Ureter (tissue), 1 donor: ENCODE results near the gene CD151. TPM values are rescaled to one million over a fixed set of nuclear protein-coding genes. Genes with fewer than 3 reads are reported as not detected.
A peak's percentile ranks its signal among the peaks of the same experiment; 100 is the strongest.

Experiments used
- DNase-seq: peaks from one replicate; pipeline ENCODE4 v3.0.0-alpha.2; 2020; ENCODE audit warnings: low spot score
- total RNA-seq: library from RNA; stranded (reverse); gene quantifications from one replicate; pipeline ENCODE4 v1.2.4, GENCODE V29; 2023
- donor health status: DM: yes; HTN: yes; CAD: no.

The CD151 gene
- total RNA-seq = 241 TPM

DNA sequence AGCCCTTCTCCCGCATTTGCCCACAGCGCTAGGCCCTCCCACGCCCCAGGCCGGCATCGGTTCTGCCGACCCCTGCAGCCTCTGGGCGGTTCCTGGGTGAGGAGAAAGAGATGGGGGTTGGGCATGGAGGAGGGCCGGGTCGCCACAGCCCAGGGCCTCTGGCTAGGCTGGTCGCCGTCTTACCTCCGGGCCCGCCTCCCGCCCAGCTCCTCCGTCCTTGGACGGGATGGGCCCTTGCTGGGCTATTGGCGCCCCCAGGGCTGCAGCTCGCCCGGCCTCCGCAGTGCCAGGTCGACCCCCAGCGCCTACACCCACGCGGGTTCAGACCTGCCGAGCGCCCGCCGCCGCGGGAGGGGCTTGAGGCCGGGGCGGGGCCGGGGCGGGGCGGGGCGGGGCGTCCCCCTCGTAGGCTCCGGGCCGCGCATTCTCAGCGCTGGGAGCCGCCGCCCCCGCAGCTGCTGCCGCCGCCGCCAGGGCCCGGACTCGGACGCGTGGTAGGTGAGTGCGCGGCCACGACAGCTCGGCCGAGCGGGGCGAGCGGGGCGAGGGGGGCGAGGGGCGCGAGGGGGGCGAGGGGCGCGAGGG, at the start of gene CD151:
CD151 (plus strand) TSS at position 424 of the 585 bp plus-strand sequence. CDS start 3,118 bp downstream, outside the sequence.
- DNase-seq = no peak

DNA sequence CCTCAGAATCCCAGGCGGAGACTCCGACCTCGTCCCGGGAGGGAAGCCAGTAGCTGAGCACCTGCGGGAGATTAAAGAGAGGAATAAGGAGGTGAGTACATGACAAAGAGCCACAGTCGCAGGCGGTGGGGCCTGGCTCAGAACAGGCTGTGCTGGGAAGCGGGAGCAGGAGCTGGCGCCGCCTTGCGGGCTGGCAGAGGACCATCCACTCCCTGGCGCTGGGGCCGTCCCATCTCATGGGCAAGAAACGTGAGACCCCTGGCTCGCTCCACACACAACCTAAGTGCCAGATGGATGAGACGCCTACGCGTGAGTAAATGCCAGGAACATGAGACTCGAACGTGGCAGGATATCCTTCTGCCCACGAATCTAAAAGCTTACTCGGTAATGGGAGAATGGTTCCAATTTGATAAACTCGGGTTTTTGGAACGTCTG, 49.2 kb upstream of the CD151 start:
- no peak for DNase-seq

DNA sequence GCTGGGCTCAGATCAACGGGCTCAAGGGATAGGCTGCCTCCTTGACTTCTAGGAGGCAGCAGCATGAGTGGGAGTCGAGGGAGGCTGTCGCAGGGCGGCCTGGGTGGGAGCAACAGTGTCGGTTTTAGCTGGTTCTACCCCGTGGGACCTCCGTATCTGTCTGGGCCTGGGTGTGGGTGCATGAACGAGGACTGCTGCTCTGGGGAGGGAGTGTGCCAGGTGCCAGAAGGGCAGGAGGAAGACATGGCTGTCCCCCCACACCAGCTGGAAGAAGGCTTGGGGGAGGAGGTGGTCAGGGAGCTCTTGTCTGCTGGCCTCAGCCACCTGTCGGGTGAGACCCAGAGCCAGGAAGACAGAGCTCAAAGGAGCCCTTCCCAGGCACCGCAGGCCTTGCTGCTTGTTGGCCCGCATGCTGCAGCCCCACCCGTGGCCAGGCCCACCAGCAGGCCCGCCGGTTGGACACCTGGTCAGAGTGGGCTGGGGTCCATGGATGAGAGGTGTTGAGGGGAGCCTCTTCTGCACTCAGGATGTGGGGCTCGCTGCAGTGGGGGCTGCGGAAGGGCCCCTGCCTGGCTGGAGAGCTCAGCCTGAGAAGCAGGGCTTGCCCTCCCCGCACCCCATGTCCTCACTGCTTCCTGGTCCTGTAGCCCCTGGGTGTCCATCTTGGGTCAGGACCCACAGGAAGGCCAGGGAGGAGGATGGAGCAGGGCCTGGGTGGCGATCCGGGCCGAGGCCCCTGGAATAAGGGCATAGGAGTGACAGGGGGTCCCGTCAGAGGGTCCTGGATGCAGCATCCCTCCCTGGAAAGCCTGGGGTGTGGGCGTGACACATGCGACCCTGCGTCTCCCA, 46.3 kb upstream of the CD151 start:
- DNase-seq = no peak

DNA sequence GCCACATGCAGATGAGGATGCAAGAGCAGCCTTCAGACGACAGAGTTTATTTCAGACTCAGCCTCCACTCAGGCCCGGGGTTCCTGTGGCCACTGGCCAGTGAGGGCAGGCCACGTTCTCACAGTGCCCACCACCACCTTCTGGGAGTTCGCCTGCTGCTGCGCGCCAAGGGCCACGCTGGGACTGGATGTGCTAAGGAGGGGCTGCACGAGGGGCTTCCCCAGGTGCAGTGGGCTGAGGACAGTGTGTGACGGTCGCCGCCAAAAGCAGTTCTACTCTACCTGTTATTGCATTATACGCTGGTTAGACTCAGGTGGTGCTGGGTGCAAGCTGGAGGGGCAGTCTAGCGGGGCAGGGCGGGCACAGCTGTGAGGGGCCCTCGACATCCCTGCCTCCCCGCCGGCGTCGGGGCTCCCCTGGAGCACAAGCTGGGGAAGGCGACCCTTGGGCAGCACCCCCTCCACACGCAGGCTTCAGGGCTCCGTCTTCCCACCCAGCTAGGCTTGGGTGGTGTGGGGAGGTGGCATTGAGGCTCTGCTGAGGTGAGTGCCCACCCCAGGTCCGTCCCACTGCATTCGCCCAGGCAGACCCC, 45.6 kb upstream of the CD151 start:
- DNase-seq = no peak

DNA sequence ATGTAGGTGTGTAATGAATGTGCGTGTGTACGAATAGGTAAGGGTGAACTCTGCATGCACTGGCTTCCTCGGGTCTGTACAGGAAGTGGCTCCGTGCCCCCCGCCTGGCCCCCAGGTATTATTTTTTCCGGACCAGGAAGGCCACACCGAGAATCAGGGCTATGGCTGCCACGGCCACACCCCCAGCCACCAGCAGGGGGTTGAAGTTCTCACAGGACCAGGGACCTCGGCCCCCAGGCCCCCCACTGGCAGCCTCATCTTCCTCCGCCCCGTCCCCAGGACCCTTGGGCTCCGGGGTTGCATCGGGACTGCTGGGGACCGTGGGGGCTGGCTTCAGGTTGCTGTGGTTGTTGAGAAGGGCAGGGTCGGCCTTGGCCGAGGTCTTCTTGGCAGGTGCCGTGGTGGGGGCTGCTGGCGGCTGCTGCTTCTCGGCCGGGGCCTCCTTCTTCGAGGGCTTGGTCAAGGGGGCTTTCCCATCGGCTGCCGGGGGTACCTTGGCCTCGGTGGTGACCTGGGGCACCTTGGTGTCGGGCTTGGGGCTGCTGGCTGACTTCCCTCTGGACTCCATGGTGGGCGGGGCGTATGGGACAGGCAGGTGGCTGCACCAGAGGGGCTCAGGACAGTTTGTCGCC, 44.6 kb upstream of the CD151 start:
- no peak for DNase-seq

DNA sequence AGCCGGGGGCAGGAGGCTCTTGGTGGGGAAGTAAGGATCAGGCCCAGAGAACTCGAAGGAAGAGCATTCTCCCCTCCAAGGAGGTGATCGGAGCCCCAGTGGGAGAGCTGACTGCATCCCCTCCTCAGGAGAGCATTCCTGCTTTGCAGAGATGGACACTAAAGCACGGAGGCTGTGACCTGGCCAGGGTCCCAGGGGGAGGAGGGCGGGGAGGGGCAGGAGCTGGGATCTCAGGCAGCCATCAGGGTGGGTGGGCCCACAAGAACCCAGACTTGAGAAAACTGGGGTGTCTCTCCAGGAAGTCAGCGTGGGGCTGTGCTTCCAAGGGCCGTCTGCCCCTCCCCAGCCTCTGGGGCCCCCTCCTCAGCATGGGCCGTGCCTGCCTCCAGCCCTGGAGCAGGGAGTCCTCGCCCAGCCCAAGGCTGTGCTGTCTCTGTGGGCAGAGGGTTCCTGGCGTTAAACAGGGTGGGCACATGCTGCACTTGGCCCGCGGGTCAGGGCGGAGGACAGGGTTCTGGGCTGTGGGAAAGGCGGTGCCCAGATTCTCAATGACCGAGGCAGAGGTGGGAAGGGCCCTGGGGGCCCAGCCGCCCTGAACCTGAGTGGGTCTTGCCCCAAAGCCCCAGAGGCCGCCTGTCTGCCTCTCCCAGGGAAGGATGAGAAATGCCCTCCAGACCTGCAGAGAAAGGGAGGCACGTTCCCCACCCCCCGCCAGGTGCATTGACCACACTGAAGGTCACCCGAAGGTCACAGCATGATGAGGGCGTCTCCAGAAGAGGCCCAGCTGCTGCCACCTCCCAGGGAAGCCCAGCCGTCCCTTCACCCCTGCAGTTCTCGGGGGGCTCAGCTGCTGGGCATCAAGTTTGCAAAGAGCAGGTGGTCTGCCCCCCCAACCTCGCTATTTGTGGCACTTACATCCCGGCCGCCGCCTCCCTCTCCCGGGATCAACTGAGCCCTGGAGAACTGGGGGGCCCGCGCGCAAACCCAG, 43.5 kb upstream of the CD151 start:
- DNase-seq = no peak

GRCh38 chr11:789943-790342, 42.8 kb upstream of the CD151 start, which contains the start of gene CEND1:
Gene CEND1 (minus strand): TSS chr11:790090. CDS start chr11:788576, 1,514 bp downstream.
- no peak for DNase-seq

GRCh38 chr11:790721-791564, 41.8 kb upstream of the CD151 start:
- DNase-seq = no peak

- DNase-seq = no peak
Measured at GRCh38 chr11:791658-792534, 40.9 kb upstream of the CD151 start.

- no peak for DNase-seq
Measured at GRCh38 chr11:792535-792821, 40.3 kb upstream of the CD151 start.

GRCh38 chr11:792873-793272, 39.9 kb upstream of the CD151 start:
- DNase-seq = no peak

DNA sequence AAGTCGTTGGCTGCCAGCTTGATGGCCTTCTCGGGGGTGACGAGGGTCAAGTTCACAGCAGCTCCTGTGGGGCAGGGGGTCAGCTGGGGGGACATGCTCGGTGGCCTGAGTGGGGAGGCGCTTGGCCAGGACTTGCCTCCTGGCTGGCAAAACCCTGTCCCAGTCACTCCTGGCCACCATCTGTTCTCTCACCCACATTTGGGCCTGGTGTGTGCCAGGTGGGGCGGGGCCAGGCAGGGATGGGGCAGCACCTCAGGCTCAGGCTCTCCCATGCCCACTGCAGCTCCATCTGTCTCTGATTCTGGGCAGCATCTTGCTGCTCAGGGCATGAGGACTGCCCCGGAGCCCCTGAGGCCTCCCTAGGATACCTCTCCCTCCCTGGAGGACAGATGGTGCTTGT, 39.2 kb upstream of the CD151 start:
- DNase-seq = no peak

- no peak for DNase-seq
Measured at GRCh38 chr11:794013-794765, 38.6 kb upstream of the CD151 start.

- no peak for DNase-seq
Measured at GRCh38 chr11:794766-795633, 37.8 kb upstream of the CD151 start.

GRCh38 chr11:795634-796564, 36.9 kb upstream of the CD151 start:
- peak; percentile 84 for DNase-seq

DNA sequence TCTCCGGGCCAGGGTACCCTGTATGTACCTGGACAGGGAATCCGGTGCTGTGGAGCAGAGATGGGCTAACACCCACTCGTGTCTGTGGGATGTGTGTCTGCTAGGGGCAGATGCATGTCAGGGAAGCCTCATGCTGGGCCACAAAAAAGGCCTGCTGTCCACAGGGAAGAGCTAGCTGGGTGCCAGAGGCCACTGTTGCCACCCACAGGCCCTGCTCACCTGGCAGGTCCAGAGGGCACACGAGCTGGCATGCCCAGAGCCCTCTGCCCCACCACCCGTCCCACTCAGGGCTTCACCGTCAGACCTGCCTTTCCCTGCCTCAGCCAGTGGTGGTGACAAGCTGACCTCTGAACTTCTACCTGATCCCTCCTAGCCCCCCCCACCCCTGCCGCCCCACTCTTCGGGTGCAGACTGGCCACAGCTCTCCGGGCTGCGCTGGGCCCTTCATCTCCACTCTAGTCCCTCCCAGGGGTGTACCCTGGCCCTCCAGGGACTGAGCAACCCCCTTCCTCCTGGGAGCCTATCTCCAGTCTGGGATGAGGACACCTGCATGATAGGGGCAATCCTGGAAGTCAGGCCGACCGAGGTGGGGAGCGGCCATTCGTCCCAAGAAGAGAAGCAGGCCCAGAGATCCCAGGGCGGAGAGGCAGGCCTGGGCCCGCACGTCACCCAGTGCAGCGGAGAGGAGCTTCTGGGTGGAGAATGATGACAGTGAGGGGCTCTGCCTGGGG, 36.0 kb upstream of the CD151 start:
- DNase-seq = no peak
